Cerebellar nuclear complex (tissue), 1 donor: Measurements from ENCODE around the gene TMEM198.
A peak's percentile ranks its signal among the peaks of the same experiment; 100 is the strongest.

Experiments
- DNase-seq, 2 experiments: peaks; one replicate each; lab custom pipeline; 2025; lab: John Stamatoyannopoulos, UW

The TMEM198 gene

GRCh38 chr2:219581346-219581745 is 37.5 kb downstream of the TMEM198 start:
- no peak for DNase-seq

DNA sequence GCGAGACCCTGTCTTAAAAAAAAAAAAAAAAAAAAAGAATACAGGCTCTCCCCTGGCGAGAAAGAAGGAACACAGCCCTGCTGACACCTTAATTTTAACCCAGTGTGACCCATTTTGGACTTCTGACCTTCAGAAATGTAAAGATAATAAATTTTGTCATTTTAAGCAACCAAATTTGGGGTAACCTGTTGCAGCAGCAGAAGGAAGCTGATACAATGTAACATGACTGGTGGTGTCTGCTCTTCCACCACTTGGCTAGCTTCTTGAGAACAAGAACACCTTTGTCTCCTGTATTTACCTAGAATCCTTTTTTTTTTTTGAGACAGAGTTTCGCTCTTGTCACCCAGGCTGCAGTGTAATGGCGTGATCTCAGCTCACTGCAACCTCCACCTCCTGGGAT is 47.3 kb downstream of the TMEM198 start:
- no peak for DNase-seq

GRCh38 chr2:219592736-219593135 is 48.9 kb downstream of the TMEM198 start:
- no peak for DNase-seq

GRCh38 chr2:219593154-219593553 is 49.3 kb downstream of the TMEM198 start:
- no peak for DNase-seq

DNA sequence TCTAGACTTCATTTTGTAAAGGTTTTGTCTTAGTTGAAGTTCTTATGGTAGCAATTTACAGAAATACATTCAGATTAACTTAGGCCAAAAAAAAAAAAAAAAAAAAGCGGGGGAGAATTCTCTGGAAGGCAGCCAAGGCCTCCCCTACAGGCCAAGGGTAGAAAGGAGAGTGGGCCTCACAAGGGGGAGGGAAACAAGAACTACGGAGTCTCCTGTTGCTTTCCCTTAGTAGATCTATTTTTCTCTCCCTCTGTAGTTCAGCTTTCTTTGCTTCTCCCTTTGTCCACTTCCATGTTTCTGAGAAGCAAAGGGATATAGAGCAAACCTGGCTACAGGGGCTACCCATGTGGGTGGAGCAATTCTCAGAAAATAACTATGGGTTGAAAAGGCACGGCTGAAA is 51.4 kb downstream of the TMEM198 start:
- DNase-seq, result no peak

- no peak for DNase-seq
Observed at GRCh38 chr2:219596954-219597551, 53.2 kb downstream of the TMEM198 start.

DNA sequence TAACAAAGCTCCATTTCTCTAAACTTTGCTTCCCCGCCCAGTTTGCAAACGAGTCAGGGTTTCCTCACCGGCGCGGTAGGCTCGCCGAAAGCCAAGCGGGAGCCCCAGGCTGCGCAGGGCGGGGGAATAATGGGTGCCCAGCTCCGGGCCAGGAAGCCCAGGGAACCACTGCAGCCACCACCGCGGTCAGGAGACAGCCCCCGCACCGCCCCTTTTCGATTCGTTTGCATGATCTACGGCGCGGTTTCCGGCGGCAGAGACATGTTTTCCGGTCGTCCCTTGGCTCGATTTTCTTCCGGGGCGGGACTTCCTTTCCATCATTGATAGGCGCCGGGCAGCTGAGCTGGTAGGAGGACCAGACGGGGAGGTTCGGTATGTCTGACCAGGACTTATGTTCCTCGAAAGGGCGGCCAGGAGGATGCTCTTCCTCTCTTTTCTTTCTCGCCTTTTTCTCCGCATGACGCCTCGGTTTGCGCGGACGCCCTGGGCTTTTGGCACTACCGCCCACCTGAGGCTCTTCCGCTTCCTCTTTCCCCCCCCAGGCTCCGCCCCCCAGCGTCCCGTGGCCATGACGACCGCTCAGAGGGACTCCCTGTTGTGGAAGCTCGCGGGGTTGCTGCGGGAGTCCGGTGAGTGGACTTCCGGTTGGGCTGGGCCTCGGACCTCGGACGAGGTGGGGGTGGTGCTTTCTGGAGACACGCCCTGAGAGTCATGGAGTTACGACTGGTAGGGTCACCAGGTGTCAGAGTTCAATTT is 53.9 kb downstream of the TMEM198 start, which contains the start of gene STK11IP:
STK11IP (plus strand) TSS at position 306 of the 756 bp plus-strand sequence; CDS start at position 569, 263 bp downstream.
- DNase-seq, result peak; percentile 58 to 83

DNA sequence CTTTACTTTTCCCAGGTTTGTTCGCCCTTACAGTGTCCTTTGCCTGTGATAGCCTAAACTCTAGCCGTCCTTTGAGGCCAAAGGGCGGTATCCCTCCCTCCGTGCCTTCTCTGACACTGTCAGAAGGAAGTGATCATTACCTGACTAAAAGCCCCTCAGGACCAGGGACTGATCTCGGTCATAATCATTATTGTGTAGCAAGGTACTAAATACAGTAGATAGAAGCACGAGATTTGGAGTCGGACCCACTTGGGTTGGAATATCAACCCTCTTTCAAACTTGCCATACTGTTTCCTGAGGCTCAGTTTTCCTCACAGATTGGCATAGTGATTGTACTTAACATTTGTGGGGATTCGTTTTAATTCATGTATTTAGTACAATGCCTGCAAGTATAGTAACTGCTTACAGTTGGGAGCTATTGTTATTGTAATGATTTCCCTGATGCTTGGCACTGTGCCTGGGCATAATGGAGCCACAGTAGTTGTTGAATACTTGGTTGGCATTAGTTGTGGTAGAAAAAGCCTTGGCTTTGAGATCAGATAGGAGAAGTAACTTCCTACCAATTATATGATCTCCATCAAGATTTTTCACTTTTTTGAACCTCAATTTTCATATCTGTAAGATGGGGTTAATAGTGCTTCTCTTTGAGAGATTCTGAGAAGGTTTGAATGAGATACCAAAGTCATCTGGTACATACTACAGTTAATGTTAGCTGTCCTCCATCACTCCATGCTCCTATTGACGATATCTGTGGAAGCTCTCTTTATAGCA is 54.7 kb downstream of the TMEM198 start:
- no peak for DNase-seq
